Loucy (cell line): ENCODE measurements around the gene DACH1.

Source experiments
- H2AFZ ChIP-seq: fragments of 200-600 bp; sonication (generic); 2 replicates; pipeline ENCODE4 v1.6.0; 2016; ENCODE audit warnings: antibody characterized with exemption, mild to moderate bottlenecking, low read length, moderate library complexity
- H3F3A ChIP-seq: fragments of 200-600 bp; 2 replicates; pipeline ENCODE4 v1.6.0; 2016; ENCODE audit warnings: antibody characterized with exemption, low read depth, mild to moderate bottlenecking
- H3K27me3 ChIP-seq: fragments of 200-600 bp; sonication (generic); 2 replicates; pipeline ENCODE4 v1.6.1; 2014; ENCODE audit warnings: low read length, mild to moderate bottlenecking; ENCODE audit not compliant: insufficient read depth, poor library complexity, severe bottlenecking
- H3K36me3 ChIP-seq: fragments of 200-600 bp; sonication (generic); 2 replicates; pipeline ENCODE4 v1.6.1; 2016; ENCODE audit warnings: low read length; ENCODE audit not compliant: insufficient read depth
- H3K4me1 ChIP-seq: fragments of 200-600 bp; sonication (generic); 2 replicates; pipeline ENCODE4 v1.5.1; 2014; ENCODE audit warnings: low read length, mild to moderate bottlenecking; ENCODE audit not compliant: insufficient read depth, poor library complexity, severe bottlenecking
- H3K4me2 ChIP-seq: fragments of 200-600 bp; sonication (generic); 2 replicates; pipeline ENCODE4 v1.6.0; 2014; ENCODE audit warnings: antibody characterized with exemption, low read length, low read depth, mild to moderate bottlenecking; ENCODE audit not compliant: poor library complexity, severe bottlenecking
- H3K4me3 ChIP-seq: fragments of 200-600 bp; sonication (generic); 2 replicates; pipeline ENCODE4 v1.5.1; 2014; ENCODE audit warnings: low read length, mild to moderate bottlenecking, mixed read lengths; ENCODE audit not compliant: poor library complexity, severe bottlenecking
- H3K79me2 ChIP-seq: fragments of 200-600 bp; sonication (generic); 2 replicates; pipeline ENCODE4 v1.6.1; 2014; ENCODE audit warnings: low read length; ENCODE audit not compliant: insufficient read depth
- H3K9ac ChIP-seq: fragments of 200-600 bp; sonication (generic); 2 replicates; pipeline ENCODE4 v1.6.0; 2014; ENCODE audit warnings: mild to moderate bottlenecking, low read depth, low read length, moderate library complexity; ENCODE audit not compliant: poor library complexity, severe bottlenecking
- H3K9me2 ChIP-seq: fragments of 200-600 bp; sonication (generic); replicated peaks from 2 replicates; pipeline ENCODE4 v1.6.1; 2016; ENCODE audit warnings: low read depth, low read length, mixed read lengths
- H3K9me3 ChIP-seq: fragments of 200-600 bp; sonication (generic); 2 replicates; pipeline ENCODE4 v1.6.1; 2014; ENCODE audit warnings: mild to moderate bottlenecking, antibody characterized with exemption, low read length, low read depth; ENCODE audit not compliant: insufficient read depth
- H4K20me1 ChIP-seq: fragments of 200-600 bp; sonication (generic); 2 replicates; pipeline ENCODE4 v1.6.0; 2014; ENCODE audit warnings: antibody characterized with exemption, low read length, mild to moderate bottlenecking; ENCODE audit not compliant: insufficient read depth, poor library complexity, severe bottlenecking
- CTCF ChIP-seq: fragments of 200-600 bp; sonication (generic); conservative IDR thresholded peaks from 2 replicates; pipeline ENCODE4 v1.5.1; 2014; ENCODE audit warnings: mild to moderate bottlenecking, antibody characterized with exemption, low read length
- EZH2phosphoT487 ChIP-seq: fragments of 200-600 bp; IDR thresholded peaks from 2 replicates; pipeline ENCODE4 v1.6.1; 2018; ENCODE audit warnings: antibody characterized with exemption, mild to moderate bottlenecking, moderate library complexity, borderline replicate concordance

The DACH1 gene

GRCh38 chr13:71619096-71619495 lies 247.9 kb downstream of the DACH1 start:
- Histone ChIP-seq H2AFZ (no peak overlapping the region), H3K9me3 (no peaks in the 10 kb centered on the region), H3K4me2 (no peak overlapping the region), H3K4me1 (no peaks in the 10 kb centered on the region), H3F3A (no peaks in the 10 kb centered on the region), H3K36me3 (no peaks in the 10 kb centered on the region), H3K4me3 (no peak overlapping the region), H4K20me1 (no peaks in the 10 kb centered on the region), H3K27me3 (no peaks in the 10 kb centered on the region), H3K9me2 (no peaks in the 10 kb centered on the region), H3K79me2 (no peaks in the 10 kb centered on the region), H3K9ac (no peak overlapping the region)
- TF ChIP-seq EZH2phosphoT487: no peak
- TF ChIP-seq CTCF: no peak

GRCh38 chr13:71618159-71618558 lies 248.8 kb downstream of the DACH1 start:
- no peaks in the 10 kb centered on the region for H3K27me3 ChIP-seq
- no peak overlapping the region for H3K4me2 ChIP-seq
- TF ChIP-seq CTCF: no peak
- TF ChIP-seq EZH2phosphoT487: no peak
- H3K4me1 ChIP-seq: peaks cover 4% of the 10 kb centered on the region
- no peaks in the 10 kb centered on the region for H3K36me3 ChIP-seq
- H3K79me2 ChIP-seq: no peaks in the 10 kb centered on the region
- H4K20me1 ChIP-seq: no peaks in the 10 kb centered on the region
- H3K4me3 ChIP-seq: no peak overlapping the region
- H3K9me2 ChIP-seq: no peaks in the 10 kb centered on the region
- no peak overlapping the region for H3K9ac ChIP-seq
- H3F3A ChIP-seq: no peaks in the 10 kb centered on the region
- no peak overlapping the region for H2AFZ ChIP-seq
- H3K9me3 ChIP-seq: no peaks in the 10 kb centered on the region

GRCh38 chr13:71617265-71617664 lies 249.7 kb downstream of the DACH1 start:
- Histone ChIP-seq H3F3A (no peaks in the 10 kb centered on the region), H4K20me1 (no peaks in the 10 kb centered on the region), H3K27me3 (no peaks in the 10 kb centered on the region), H3K4me1 (peaks cover 9% of the 10 kb centered on the region), H3K9me2 (no peaks in the 10 kb centered on the region), H3K4me2 (no peak overlapping the region), H2AFZ (no peak overlapping the region), H3K4me3 (no peak overlapping the region), H3K9me3 (no peaks in the 10 kb centered on the region), H3K79me2 (no peaks in the 10 kb centered on the region), H3K36me3 (no peaks in the 10 kb centered on the region), H3K9ac (no peak overlapping the region)
- TF ChIP-seq CTCF (no peak), EZH2phosphoT487 (no peak)
